A673 (cell line): Measurements from ENCODE around the gene NAV1.

Source experiments
- CTCF ChIP-seq: fragments of 300-800, 200-600 bp; sonication (generic); conservative IDR thresholded peaks from 2 replicates; pipeline ENCODE4 v1.5.1; 2017; ENCODE audit warnings: low read depth, mild to moderate bottlenecking, antibody characterized with exemption, low read length, moderate library complexity, mixed read lengths
- EZH2 ChIP-seq: fragments of 200-600 bp; sonication (generic); IDR thresholded peaks from 2 replicates; pipeline ENCODE4 v1.6.1; 2017; ENCODE audit warnings: borderline replicate concordance, low read depth, mild to moderate bottlenecking, mixed read lengths, antibody characterized with exemption, low read length; ENCODE audit not compliant: poor library complexity, severe bottlenecking

DNA sequence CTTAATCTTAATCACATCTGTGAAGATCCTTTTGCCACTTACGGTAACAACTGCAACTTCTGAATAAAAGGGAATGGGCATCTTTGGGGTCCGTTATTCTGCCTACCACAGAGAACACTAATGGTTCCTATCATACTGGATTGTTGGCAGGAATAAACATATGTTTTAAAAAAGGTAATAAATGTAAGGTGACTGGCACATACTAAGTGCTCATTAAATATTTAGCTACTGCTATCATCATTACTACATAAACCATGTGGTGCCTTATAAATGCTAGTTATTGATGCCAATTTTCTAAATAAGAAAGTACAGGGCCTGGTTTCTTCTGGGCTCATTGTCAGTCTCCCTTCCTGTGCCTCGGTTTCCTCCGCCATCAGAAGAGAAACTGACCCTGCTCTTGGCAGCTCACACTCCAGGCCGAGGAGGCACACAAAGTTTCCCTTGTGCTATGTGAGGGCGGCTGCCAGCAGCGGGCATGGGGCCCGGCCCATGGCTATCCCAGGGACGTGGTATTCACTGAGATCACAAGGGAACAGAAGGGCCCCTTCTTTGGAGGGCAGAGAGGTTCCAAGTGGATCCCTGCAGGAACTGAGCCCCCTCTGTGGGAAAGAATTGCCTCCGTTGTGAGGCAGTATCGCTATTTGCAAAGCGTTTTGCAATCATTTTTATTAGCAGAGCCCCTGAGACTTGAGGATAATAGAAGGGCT, 26.2 kb downstream of the NAV1 start:
- TF ChIP-seq CTCF (no peak), EZH2 (no peak)
